GM18951 (cell line): ENCODE measurements around the gene DCLK2.

Experiments
- POLR2A ChIP-seq: IDR thresholded peaks from 4 replicates; pipeline ENCODE4 v1.6.1; 2011; ENCODE audit warnings: mild to moderate bottlenecking; ENCODE audit not compliant: insufficient read length, insufficient read depth; ENCODE audit errors: extremely low read depth
- in situ Hi-C: fragments of 300-500 bp; cut with MboI; formaldehyde crosslinking; loops from one replicate; pipeline ENCODE4 v1.12.0; 2022; ENCODE audit warnings: low sequenced_read_pairs, mixed read lengths, inconsistent platforms; ENCODE audit not compliant: unreplicated experiment

The DCLK2 gene

GRCh38 chr4:150078041-150078578 lies at the start of gene DCLK2:
TSS of gene DCLK2 (plus strand) at chr4:150078445. CDS start at chr4:150079028, 583 bp downstream.
- no peak for TF ChIP-seq POLR2A
- in situ Hi-C loops = no loop called here

- in situ Hi-C loops = no loop called here
- TF ChIP-seq POLR2A = no peak
Measured at GRCh38 chr4:150032541-150032940, 45.7 kb upstream of the DCLK2 start.

- in situ Hi-C loops = no loop called here
- no peak for TF ChIP-seq POLR2A
Measured at GRCh38 chr4:150033081-150033480, 45.2 kb upstream of the DCLK2 start.

- TF ChIP-seq POLR2A = no peak
- in situ Hi-C loops = no loop called here
Measured at GRCh38 chr4:150033901-150034300, 44.3 kb upstream of the DCLK2 start.

- in situ Hi-C loops = no loop called here
- no peak for TF ChIP-seq POLR2A
Measured at GRCh38 chr4:150037251-150037856, 40.9 kb upstream of the DCLK2 start.

- TF ChIP-seq POLR2A = no peak
- in situ Hi-C loops = no loop called here
Measured at GRCh38 chr4:150038335-150039076, 39.7 kb upstream of the DCLK2 start.

- no peak for TF ChIP-seq POLR2A
- in situ Hi-C loops = no loop called here
Measured at GRCh38 chr4:150039274-150040127, 38.7 kb upstream of the DCLK2 start.

GRCh38 chr4:150044517-150044916 lies 33.7 kb upstream of the DCLK2 start:
- TF ChIP-seq POLR2A = no peak
- in situ Hi-C loops = no loop called here

GRCh38 chr4:150045410-150045809 lies 32.8 kb upstream of the DCLK2 start:
- no peak for TF ChIP-seq POLR2A
- in situ Hi-C loops = no loop called here

- in situ Hi-C loops = no loop called here
- no peak for TF ChIP-seq POLR2A
Measured at GRCh38 chr4:150046728-150047217, 31.5 kb upstream of the DCLK2 start.

- TF ChIP-seq POLR2A = no peak
- in situ Hi-C loops = no loop called here
Measured at GRCh38 chr4:150047546-150047945, 30.7 kb upstream of the DCLK2 start.

GRCh38 chr4:150049682-150050081 lies 28.6 kb upstream of the DCLK2 start:
- in situ Hi-C loops = no loop called here
- TF ChIP-seq POLR2A = no peak

- no peak for TF ChIP-seq POLR2A
- in situ Hi-C loops = no loop called here
Measured at GRCh38 chr4:150050566-150050965, 27.7 kb upstream of the DCLK2 start.
